Right lobe of liver (tissue), 4 donors: Measurements from ENCODE around the gene GOLGA6A.
"Not testable (repeated sequence)": the region's sequence is repeated elsewhere in the genome, so short reads cannot be mapped to it uniquely, and the experiment has no call there.

ENCODE experiments used
- CTCF ChIP-seq, 4 donors: fragments of 200-600 bp in 3 of 4; fragments of 450-650 bp in 1 of 4; IDR thresholded peaks; one replicate each; pipeline versions ENCODE4 v1.5.1 to v1.8.0; 2016 to 2022; ENCODE audit warnings: antibody characterized with exemption in 4 of 4, mild to moderate bottlenecking in 2 of 4
- POLR2A ChIP-seq: fragments of 450-650 bp; IDR thresholded peaks from one replicate; pipeline ENCODE4 v1.6.1; 2017; ENCODE audit warnings: antibody characterized with exemption, mild to moderate bottlenecking
- donor health status: DM: no; HTN: no; CAD: no.
- donor health status: DM: no; HTN: no; CAD: no.
- donor health status: DM: no; HTN: yes; CAD: no.

GRCh38 chr15:74082450-74082849 is at the start of gene GOLGA6A:
- TF ChIP-seq CTCF (IDR thresholded peaks at IDR 0.05); POLR2A: not testable (repeated sequence)
